ENCODE results near the gene ZC3H4. TPM values are rescaled to one million over a fixed set of nuclear protein-coding genes. Genes with fewer than 3 reads are reported as not detected.
A peak's percentile ranks its signal among the peaks of the same experiment; 100 is the strongest.
"Not testable (repeated sequence)": the region's sequence is repeated elsewhere in the genome, so short reads cannot be mapped to it uniquely, and the experiment has no call there.

ZC3H4 gene
- total and polyA plus RNA-seq, 2 donors from 2014 or later = 5.7 to 55.2 TPM

DNA sequence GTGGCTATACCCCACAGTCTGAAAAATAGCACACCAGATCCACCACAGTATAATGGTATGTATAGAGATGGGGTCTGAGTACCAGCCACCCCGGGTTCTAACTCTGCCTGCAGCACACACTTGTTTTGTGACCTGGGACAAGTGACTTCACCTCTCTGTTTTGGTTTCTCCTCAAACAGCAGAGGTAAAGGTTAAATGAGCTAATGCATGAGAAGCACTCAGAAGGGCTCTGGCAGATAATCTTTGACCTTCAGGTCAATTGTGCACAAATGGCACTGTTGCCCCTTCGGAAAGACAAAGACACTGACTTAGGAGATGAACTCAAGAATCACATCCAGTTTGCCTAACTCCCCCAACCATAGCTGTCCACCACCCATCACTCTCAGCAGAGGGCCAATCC is 7.7 kb downstream of the ZC3H4 start:
- intact Hi-C loops (cut with DNase I) = no loop called here
- no peak overlapping the region for H3K4me3 ChIP-seq (ENCODE audit: low read length in 3 of 3)
- no peak overlapping the region for H3K27ac ChIP-seq (ENCODE audit: low read depth in 2 of 2, low read length in 2 of 2)
- DNase-seq (no peak), FAIRE-seq (no peak)
- no peak overlapping the region for H3K9ac ChIP-seq (ENCODE audit: low read length in 3 of 3)
- peaks cover 0 to 29% (median 25%) of the 10 kb centered on the region in 3 donors for H3K4me1 ChIP-seq (ENCODE audit: control insufficient read depth in 2 of 3, insufficient read depth in 2 of 3, low read depth in 1 of 3, low read length in 3 of 3)
- TF ChIP-seq, protein P1, sequence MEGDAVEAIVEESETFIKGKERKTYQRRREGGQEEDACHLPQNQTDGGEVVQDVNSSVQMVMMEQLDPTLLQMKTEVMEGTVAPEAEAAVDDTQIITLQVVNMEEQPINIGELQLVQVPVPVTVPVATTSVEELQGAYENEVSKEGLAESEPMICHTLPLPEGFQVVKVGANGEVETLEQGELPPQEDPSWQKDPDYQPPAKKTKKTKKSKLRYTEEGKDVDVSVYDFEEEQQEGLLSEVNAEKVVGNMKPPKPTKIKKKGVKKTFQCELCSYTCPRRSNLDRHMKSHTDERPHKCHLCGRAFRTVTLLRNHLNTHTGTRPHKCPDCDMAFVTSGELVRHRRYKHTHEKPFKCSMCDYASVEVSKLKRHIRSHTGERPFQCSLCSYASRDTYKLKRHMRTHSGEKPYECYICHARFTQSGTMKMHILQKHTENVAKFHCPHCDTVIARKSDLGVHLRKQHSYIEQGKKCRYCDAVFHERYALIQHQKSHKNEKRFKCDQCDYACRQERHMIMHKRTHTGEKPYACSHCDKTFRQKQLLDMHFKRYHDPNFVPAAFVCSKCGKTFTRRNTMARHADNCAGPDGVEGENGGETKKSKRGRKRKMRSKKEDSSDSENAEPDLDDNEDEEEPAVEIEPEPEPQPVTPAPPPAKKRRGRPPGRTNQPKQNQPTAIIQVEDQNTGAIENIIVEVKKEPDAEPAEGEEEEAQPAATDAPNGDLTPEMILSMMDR (IDR thresholded peaks at IDR 0.05; ENCODE audit: borderline replicate concordance, extremely low read depth, insufficient read depth) = no peak
- no peaks in the 10 kb centered on the region for H3K27me3 ChIP-seq (ENCODE audit: control insufficient read depth, insufficient read depth, low read length)
- H3K9me3 ChIP-seq (ENCODE audit: control insufficient read depth in 2 of 3, insufficient read depth in 1 of 3, low read length in 3 of 3) = no peaks in the 10 kb centered on the region
- no peaks in the 10 kb centered on the region for H3K36me3 ChIP-seq (ENCODE audit: control insufficient read depth in 2 of 3, insufficient read depth in 3 of 3, low read length in 3 of 3)

DNA sequence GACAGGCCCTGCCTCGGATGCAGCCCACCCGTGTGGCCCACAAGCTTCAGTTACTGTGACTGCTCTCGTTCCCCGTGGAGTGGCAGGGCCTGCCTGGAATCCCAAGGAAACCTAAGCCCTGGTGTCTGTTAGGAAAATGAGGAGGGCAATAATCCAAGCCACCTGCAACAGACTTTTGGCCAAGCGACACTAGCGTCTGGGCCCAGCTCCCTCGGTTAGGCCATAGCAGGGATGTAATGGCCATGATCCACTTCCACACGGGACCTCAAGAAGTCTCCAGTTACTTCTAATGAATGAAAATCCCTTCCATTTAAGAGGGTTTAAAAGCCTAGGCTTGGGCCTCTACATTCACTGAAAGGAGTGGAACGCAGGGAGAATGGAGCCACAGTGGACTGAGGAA is 8.9 kb downstream of the ZC3H4 start:
- no peak overlapping the region for H3K9ac ChIP-seq (ENCODE audit: low read length in 3 of 3)
- no peak for FAIRE-seq
- intact Hi-C loops (cut with DNase I) = no loop called here
- no peaks in the 10 kb centered on the region for H3K9me3 ChIP-seq (ENCODE audit: control insufficient read depth in 2 of 3, insufficient read depth in 1 of 3, low read length in 3 of 3)
- H3K4me1 ChIP-seq (ENCODE audit: control insufficient read depth in 2 of 3, insufficient read depth in 2 of 3, low read depth in 1 of 3, low read length in 3 of 3) = peaks cover 0 to 21% (median 19%) of the 10 kb centered on the region in 3 donors
- no peak overlapping the region for H3K27ac ChIP-seq (ENCODE audit: low read depth in 2 of 2, low read length in 2 of 2)
- H3K4me3 ChIP-seq (ENCODE audit: low read length in 3 of 3) = no peak overlapping the region
- no peaks in the 10 kb centered on the region for H3K36me3 ChIP-seq (ENCODE audit: control insufficient read depth in 2 of 3, insufficient read depth in 3 of 3, low read length in 3 of 3)
- TF ChIP-seq, protein P1 (IDR thresholded peaks at IDR 0.05; ENCODE audit: borderline replicate concordance, extremely low read depth, insufficient read depth) = no peak
- peak in 1 of 5 donors; percentile 17 for DNase-seq
- no peaks in the 10 kb centered on the region for H3K27me3 ChIP-seq (ENCODE audit: control insufficient read depth, insufficient read depth, low read length)

DNA sequence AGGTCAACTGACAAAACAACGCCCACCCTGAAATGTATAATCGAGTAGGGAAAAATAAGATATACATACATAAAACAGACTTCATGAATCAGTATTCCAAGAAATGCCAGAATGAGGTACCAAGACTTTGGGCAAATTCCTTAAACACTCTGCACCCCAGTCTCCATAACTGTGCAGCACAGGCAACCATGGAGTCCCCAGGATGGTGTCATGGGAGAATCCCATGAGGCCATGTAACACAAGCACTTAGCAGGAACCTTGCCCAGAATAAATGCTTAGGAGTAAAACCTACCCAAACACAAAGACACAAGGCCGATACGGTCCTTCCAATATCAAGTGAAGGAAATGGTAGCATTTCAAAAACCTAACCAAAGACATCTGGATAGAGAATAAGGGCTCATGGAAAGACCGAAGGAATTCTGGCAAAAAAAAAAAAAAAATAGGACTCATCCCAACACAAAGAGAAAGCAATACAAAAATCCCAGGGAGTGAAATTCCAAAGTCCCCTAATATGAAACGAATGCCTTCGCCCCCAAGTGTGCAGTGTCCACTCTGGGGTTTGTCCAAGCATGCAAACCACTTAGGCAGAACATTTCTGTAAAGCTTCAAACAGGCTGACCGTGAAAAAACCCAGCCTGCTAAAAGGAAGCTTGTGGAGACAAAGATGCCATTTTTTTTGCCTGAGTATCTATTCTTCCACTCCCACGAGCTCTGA is 11.1 kb downstream of the ZC3H4 start:
- DNase-seq (peak in 2 of 5 donors; percentile 27 to 66), FAIRE-seq (no peak)
- intact Hi-C loops (cut with DNase I) = no loop called here
- H3K4me3 ChIP-seq (ENCODE audit: low read length in 3 of 3) = no peak overlapping the region
- TF ChIP-seq, protein P1 (IDR thresholded peaks at IDR 0.05; ENCODE audit: borderline replicate concordance, extremely low read depth, insufficient read depth) = no peak
- H3K27ac ChIP-seq (ENCODE audit: low read depth in 2 of 2, low read length in 2 of 2) = no peak overlapping the region
- peaks cover 0 to 13% (median 13%) of the 10 kb centered on the region in 3 donors for H3K4me1 ChIP-seq (ENCODE audit: control insufficient read depth in 2 of 3, insufficient read depth in 2 of 3, low read depth in 1 of 3, low read length in 3 of 3)
- no peaks in the 10 kb centered on the region for H3K9me3 ChIP-seq (ENCODE audit: control insufficient read depth in 2 of 3, insufficient read depth in 1 of 3, low read length in 3 of 3)
- no peaks in the 10 kb centered on the region for H3K27me3 ChIP-seq (ENCODE audit: control insufficient read depth, insufficient read depth, low read length)
- no peak overlapping the region for H3K9ac ChIP-seq (ENCODE audit: low read length in 3 of 3)
- H3K36me3 ChIP-seq (ENCODE audit: control insufficient read depth in 2 of 3, insufficient read depth in 3 of 3, low read length in 3 of 3) = no peaks in the 10 kb centered on the region

DNA sequence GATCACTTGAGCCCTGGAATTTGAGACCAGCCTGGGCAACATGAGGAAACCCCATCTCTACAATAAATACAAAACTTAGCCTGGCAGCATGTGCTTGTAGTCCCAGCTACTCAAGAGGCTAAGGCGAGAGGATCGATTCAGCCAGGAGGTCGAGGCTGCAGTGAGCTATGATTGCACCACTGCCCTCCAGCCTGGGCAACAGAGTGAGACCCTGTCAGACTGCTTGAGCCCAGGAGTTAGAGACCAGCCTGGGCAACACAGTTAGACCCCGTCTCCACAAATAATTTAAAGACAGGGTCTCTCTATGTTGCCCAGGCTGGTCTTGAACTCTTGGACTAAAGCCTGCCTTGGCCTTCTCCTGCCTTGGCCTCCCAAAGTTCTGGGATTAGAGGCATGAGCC is 12.5 kb downstream of the ZC3H4 start:
- H3K27me3 ChIP-seq (ENCODE audit: control insufficient read depth, insufficient read depth, low read length); H3K27ac ChIP-seq (ENCODE audit: low read depth in 2 of 2, low read length in 2 of 2); H3K4me3 ChIP-seq (ENCODE audit: low read length in 3 of 3); FAIRE-seq; H3K36me3 ChIP-seq (ENCODE audit: control insufficient read depth in 2 of 3, insufficient read depth in 3 of 3, low read length in 3 of 3); DNase-seq; H3K9me3 ChIP-seq (ENCODE audit: control insufficient read depth in 2 of 3, insufficient read depth in 1 of 3, low read length in 3 of 3); intact Hi-C loops (cut with DNase I); H3K9ac ChIP-seq (ENCODE audit: low read length in 3 of 3): not testable (repeated sequence)
- H3K4me1 ChIP-seq (ENCODE audit: control insufficient read depth in 2 of 3, insufficient read depth in 2 of 3, low read depth in 1 of 3, low read length in 3 of 3) = peaks cover 0 to 14% (median 8%) of the 10 kb centered on the region in 3 donors

Measured in kidney (tissue), 14 donors.